T-helper 9 cell (primary cell): ENCODE results near the gene SEMA3D.

Experiments used
- DNase-seq: peaks from one replicate; pipeline ENCODE4 v3.0.0-alpha.2; 2020
- total RNA-seq, 2 donors: gene quantifications; one replicate each; lab custom pipeline; 2026; lab: John Stamatoyannopoulos, UW

Gene SEMA3D
- total RNA-seq, result 0 reads per million in 2 donors

GRCh38 chr7:85186521-85187241 lies at the start of gene SEMA3D:
Gene SEMA3D, minus strand, starts transcription at chr7:85187056. Its CDS starts 65,165 bp downstream, at chr7:85121891.
- no peak for DNase-seq

GRCh38 chr7:85234730-85235129 lies 47.9 kb upstream of the SEMA3D start:
- DNase-seq, result no peak

- DNase-seq, result no peak
Observed at GRCh38 chr7:85232068-85232467, 45.2 kb upstream of the SEMA3D start.

GRCh38 chr7:85230623-85231022 lies 43.8 kb upstream of the SEMA3D start:
- no peak for DNase-seq

GRCh38 chr7:85229544-85229943 lies 42.7 kb upstream of the SEMA3D start:
- no peak for DNase-seq

- DNase-seq, result no peak
Observed at GRCh38 chr7:85226361-85227085, 39.7 kb upstream of the SEMA3D start.

GRCh38 chr7:85224171-85224570 lies 37.3 kb upstream of the SEMA3D start:
- DNase-seq, result no peak

- no peak for DNase-seq
Observed at GRCh38 chr7:85222522-85222921, 35.7 kb upstream of the SEMA3D start.

- DNase-seq, result no peak
Observed at GRCh38 chr7:85221796-85222195, 34.9 kb upstream of the SEMA3D start.

GRCh38 chr7:85220651-85221050 lies 33.8 kb upstream of the SEMA3D start:
- no peak for DNase-seq

GRCh38 chr7:85220023-85220422 lies 33.2 kb upstream of the SEMA3D start:
- DNase-seq, result no peak

GRCh38 chr7:85217085-85217484 lies 30.2 kb upstream of the SEMA3D start:
- DNase-seq, result no peak

- no peak for DNase-seq
Observed at GRCh38 chr7:85215098-85215497, 28.2 kb upstream of the SEMA3D start.

GRCh38 chr7:85213500-85213899 lies 26.6 kb upstream of the SEMA3D start:
- DNase-seq, result no peak

GRCh38 chr7:85205754-85206153 lies 18.9 kb upstream of the SEMA3D start:
- DNase-seq, result no peak

- DNase-seq, result no peak
Observed at GRCh38 chr7:85204496-85204895, 17.6 kb upstream of the SEMA3D start.

- DNase-seq, result no peak
Observed at GRCh38 chr7:85204061-85204460, 17.2 kb upstream of the SEMA3D start.

- no peak for DNase-seq
Observed at GRCh38 chr7:85201209-85201608, 14.4 kb upstream of the SEMA3D start.

- DNase-seq, result no peak
Observed at GRCh38 chr7:85196696-85197095, 9.8 kb upstream of the SEMA3D start.

GRCh38 chr7:85191383-85191782 lies 4.5 kb upstream of the SEMA3D start:
- DNase-seq, result no peak

- no peak for DNase-seq
Observed at GRCh38 chr7:85186083-85186520, 754 bp downstream of the SEMA3D start.

GRCh38 chr7:85185424-85186082 lies 1.3 kb downstream of the SEMA3D start:
- DNase-seq, result no peak

GRCh38 chr7:85184599-85185423 lies 2.0 kb downstream of the SEMA3D start:
- DNase-seq, result no peak
